Loucy (cell line): ENCODE results near the gene NCAPD2.

Experiments
- EZH2phosphoT487 ChIP-seq: fragments of 200-600 bp; IDR thresholded peaks from 2 replicates; pipeline ENCODE4 v1.6.1; 2018; ENCODE audit warnings: antibody characterized with exemption, mild to moderate bottlenecking, moderate library complexity, borderline replicate concordance
- TF ChIP-seq, protein P1 (sequence below): fragments of 200-600 bp; sonication (generic); conservative IDR thresholded peaks from 2 replicates; pipeline ENCODE4 v1.5.1; 2014; ENCODE audit warnings: mild to moderate bottlenecking, antibody characterized with exemption, low read length

DNA sequence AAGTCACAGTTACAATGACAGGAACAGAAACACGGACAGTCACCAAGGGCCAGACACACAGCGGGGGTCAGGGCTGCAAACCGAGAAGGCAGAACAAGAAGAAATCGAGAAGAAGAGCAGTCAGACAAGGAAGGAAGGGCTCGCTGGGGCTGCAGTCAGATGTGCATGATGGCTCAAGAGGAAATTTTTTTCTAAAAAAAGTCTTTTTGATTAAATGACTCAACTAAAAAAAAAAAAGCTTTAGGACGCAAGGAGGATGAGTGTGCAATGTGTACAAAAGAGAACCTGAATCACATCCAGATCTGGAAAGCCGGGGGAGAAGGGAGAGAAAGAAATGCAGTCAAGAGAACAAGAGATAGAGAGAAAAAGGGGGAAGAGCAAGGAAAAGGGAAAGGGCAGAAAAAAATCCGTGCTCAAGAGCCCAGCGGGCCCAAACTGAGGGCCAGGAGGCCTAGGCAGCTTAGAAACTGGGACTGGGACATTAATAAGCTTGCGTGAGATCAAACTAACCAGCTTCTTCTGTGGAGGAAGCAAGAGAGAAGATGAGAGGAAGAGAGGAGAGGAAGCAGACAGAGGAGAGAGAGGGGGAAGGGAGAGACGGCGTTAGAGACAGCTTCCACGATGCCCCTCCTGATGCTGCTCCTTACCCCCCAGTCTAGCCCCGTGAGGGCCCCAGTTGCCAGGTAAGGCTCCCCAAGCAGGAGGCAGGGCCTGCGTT, 55.2 kb downstream of the NCAPD2 start:
- TF ChIP-seq EZH2phosphoT487: no peak
- TF ChIP-seq, protein P1, sequence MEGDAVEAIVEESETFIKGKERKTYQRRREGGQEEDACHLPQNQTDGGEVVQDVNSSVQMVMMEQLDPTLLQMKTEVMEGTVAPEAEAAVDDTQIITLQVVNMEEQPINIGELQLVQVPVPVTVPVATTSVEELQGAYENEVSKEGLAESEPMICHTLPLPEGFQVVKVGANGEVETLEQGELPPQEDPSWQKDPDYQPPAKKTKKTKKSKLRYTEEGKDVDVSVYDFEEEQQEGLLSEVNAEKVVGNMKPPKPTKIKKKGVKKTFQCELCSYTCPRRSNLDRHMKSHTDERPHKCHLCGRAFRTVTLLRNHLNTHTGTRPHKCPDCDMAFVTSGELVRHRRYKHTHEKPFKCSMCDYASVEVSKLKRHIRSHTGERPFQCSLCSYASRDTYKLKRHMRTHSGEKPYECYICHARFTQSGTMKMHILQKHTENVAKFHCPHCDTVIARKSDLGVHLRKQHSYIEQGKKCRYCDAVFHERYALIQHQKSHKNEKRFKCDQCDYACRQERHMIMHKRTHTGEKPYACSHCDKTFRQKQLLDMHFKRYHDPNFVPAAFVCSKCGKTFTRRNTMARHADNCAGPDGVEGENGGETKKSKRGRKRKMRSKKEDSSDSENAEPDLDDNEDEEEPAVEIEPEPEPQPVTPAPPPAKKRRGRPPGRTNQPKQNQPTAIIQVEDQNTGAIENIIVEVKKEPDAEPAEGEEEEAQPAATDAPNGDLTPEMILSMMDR: no peak
